OCI-LY7 (cell line): ENCODE data around the gene FDPS. TPM values are rescaled to one million over a fixed set of nuclear protein-coding genes. Genes with fewer than 3 reads are reported as not detected.

ENCODE experiments used
- BruUV-seq: library from RNA; stranded (reverse); fragments of 400-500 nt; replicated peaks from 2 replicates; lab custom pipeline; 2021; lab: Mats Ljungman, UMichigan
- CTCF ChIA-PET: fragments of 300-600 bp; sonication (Branson Sonifier 250); formaldehyde crosslinking; loops from one replicate; lab custom pipeline; 2022; ENCODE audit warnings: antibody characterized with exemption; ENCODE audit not compliant: unreplicated experiment; lab: Charles Lee
- POLR2A ChIA-PET: fragments of 300-600 bp; sonication (Branson Sonifier 250); formaldehyde crosslinking; loops from one replicate; lab custom pipeline; 2022; ENCODE audit warnings: antibody characterized with exemption; lab: Charles Lee
- DNase-seq: peaks from one replicate; pipeline ENCODE4 v3.0.0-alpha.2; 2015; ENCODE audit warnings: low spot score
- H2AFZ ChIP-seq: fragments of 200-600 bp; sonication (generic), shearing (Covaris generic); 2 replicates; pipeline ENCODE4 v1.6.1; 2014; ENCODE audit warnings: mild to moderate bottlenecking, antibody characterized with exemption, low read length, moderate library complexity
- H3K27ac ChIP-seq: fragments of 200-600 bp; sonication (generic); 2 replicates; pipeline ENCODE4 v1.5.1; 2014; ENCODE audit warnings: mixed run types, low read depth, mild to moderate bottlenecking, moderate library complexity, low read length, inconsistent platforms; ENCODE audit not compliant: poor library complexity, severe bottlenecking
- H3K36me3 ChIP-seq: fragments of 200-600 bp; sonication (generic); 2 replicates; pipeline ENCODE4 v1.6.1; 2014; ENCODE audit warnings: mild to moderate bottlenecking, antibody characterized with exemption, low read length, moderate library complexity, mixed read lengths; ENCODE audit not compliant: insufficient read depth
- H3K4me1 ChIP-seq: fragments of 200-600 bp; sonication (generic); 2 replicates; pipeline ENCODE4 v1.5.1; 2014; ENCODE audit warnings: mild to moderate bottlenecking, low read length; ENCODE audit not compliant: insufficient read depth, poor library complexity, severe bottlenecking
- H3K4me2 ChIP-seq: fragments of 200-600 bp; sonication (generic); 2 replicates; pipeline ENCODE4 v1.6.1; 2014; ENCODE audit warnings: mild to moderate bottlenecking, low read length
- H3K4me3 ChIP-seq: fragments of 200-600 bp; sonication (generic); 2 replicates; pipeline ENCODE4 v1.5.1; 2014; ENCODE audit warnings: mild to moderate bottlenecking, low read depth, low read length; ENCODE audit not compliant: poor library complexity, severe bottlenecking
- H3K79me2 ChIP-seq: fragments of 200-600 bp; sonication (generic); 2 replicates; pipeline ENCODE4 v1.6.1; 2016; ENCODE audit warnings: low read depth, mild to moderate bottlenecking, low read length, moderate library complexity, mixed read lengths; ENCODE audit not compliant: insufficient read depth
- H3K9me2 ChIP-seq: fragments of 200-600 bp; sonication (generic); 2 replicates; pipeline ENCODE4 v1.6.1; 2016; ENCODE audit warnings: mild to moderate bottlenecking, low read length, mixed read lengths; ENCODE audit not compliant: insufficient read depth
- H3K9me3 ChIP-seq: fragments of 200-600 bp; sonication (generic); 2 replicates; pipeline ENCODE4 v1.6.1; 2014; ENCODE audit warnings: mild to moderate bottlenecking, mixed run types, low read length, mixed read lengths
- H4K20me1 ChIP-seq: fragments of 200-600 bp; sonication (generic); 2 replicates; pipeline ENCODE4 v1.6.1; 2014; ENCODE audit warnings: mild to moderate bottlenecking, antibody characterized with exemption, low read length, moderate library complexity, mixed read lengths; ENCODE audit not compliant: insufficient read depth
- EZH2phosphoT487 ChIP-seq: fragments of 200-600 bp; sonication (generic); IDR thresholded peaks from 2 replicates; pipeline ENCODE4 v1.6.1; 2018; ENCODE audit warnings: low read depth, borderline replicate concordance, mild to moderate bottlenecking, mixed run types, antibody characterized with exemption, low read length, moderate library complexity, mixed read lengths
- intact Hi-C: fragments of 100-400 bp; cut with micrococcal nuclease; formaldehyde crosslinking; loops from one replicate; pipeline ENCODE4 v1.10.0; 2022; ENCODE audit not compliant: unreplicated experiment
- total RNA-seq, 2 experiments: library from RNA; depleted of rRNA in 1 of 2; stranded (reverse); fragments of >200 nt in 1 of 2; shearing (Covaris generic) in 1 of 2; gene quantifications; 2 replicates each; pipeline ENCODE4 v1.2.3, GENCODE V29; 2014 to 2022
- TF ChIP-seq, protein P1 (sequence below): fragments of 200-600 bp; sonication (generic); conservative IDR thresholded peaks from 2 replicates; pipeline ENCODE4 v1.5.1; 2014; ENCODE audit warnings: mild to moderate bottlenecking, antibody characterized with exemption, low read length, moderate library complexity, mixed read lengths

FDPS gene
- total RNA-seq, 2 experiments from 2014 or later = 263 to 531 TPM

DNA sequence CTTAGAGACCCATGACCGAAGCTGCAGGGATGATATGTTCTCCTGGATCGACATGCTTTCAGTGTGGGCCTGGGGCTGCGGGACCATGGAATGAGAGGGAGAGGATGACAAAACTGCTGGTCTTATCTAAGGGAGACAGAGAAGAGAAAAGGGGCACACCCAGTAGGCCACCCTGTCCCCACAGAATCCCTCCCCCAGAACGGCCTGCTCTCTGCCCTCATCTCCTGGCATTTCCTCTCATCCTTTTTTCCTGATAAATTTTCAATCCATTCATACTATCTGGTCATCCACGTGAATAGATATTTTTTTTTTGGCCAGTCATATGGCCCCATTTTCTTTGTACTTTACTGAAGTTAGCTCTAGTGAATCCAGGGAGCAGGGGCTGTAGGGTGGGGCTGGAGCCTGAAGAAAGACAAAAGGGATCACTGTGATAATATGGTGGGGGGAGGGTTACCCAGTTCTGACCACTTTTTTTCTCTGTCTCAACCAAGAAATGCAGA, 7.3 kb upstream of the FDPS start, which contains the start of gene PKLR:
TSS of gene PKLR (minus strand) at position 97 of the 500 bp plus-strand sequence. CDS start at position 54, 43 bp downstream.
- BruUV-seq = no TSS peak
- H2AFZ ChIP-seq = no peak within 1 kb of the TSS

DNA sequence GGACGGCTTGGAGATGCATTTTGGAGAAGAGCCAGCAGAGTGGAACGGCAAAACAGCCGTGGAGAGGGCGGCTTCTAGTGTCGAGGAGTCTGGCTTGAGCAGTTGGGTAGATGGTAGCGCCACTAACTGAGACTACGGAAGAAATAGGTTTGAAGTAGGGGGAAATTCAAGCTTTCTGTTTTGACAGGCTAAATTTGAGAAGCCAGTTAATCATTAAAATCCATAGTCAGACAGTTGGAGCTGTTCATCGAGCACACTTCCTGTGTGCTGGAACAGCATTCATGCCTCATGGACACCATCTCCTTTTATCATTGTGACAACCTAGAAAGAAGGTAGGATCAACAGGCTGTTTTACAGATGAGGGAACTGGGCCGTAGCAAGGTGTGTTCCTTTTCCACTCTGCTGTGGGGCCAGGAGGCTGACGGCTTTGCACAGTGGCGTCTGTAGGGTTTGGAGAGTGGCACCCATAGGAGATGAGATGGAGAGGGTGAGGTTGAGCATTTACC, 4.1 kb upstream of the FDPS start:
- BruUV-seq = no TSS peak
- peak overlapping the region; percentile 45; the same call in 1 of the 2 replicates for H2AFZ ChIP-seq
- H3K27ac ChIP-seq = no peak overlapping the region
- ChIA-PET CTCF (no interaction called here), POLR2A (no interaction called here)
- H3K4me1 ChIP-seq = peaks cover 15% of the 10 kb centered on the region
- no peaks in the 10 kb centered on the region for H3K9me2 ChIP-seq
- intact Hi-C loops = loop anchor here (5.0 kb wide), 1 partner anchor 97 kb away; the partner anchor contains the start of genes MTX1 and THBS3
- H3K4me2 ChIP-seq = no peak overlapping the region
- no peak overlapping the region for H3K4me3 ChIP-seq
- H4K20me1 ChIP-seq = no peaks in the 10 kb centered on the region
- no peaks in the 10 kb centered on the region for H3K9me3 ChIP-seq
- TF ChIP-seq, protein P1, sequence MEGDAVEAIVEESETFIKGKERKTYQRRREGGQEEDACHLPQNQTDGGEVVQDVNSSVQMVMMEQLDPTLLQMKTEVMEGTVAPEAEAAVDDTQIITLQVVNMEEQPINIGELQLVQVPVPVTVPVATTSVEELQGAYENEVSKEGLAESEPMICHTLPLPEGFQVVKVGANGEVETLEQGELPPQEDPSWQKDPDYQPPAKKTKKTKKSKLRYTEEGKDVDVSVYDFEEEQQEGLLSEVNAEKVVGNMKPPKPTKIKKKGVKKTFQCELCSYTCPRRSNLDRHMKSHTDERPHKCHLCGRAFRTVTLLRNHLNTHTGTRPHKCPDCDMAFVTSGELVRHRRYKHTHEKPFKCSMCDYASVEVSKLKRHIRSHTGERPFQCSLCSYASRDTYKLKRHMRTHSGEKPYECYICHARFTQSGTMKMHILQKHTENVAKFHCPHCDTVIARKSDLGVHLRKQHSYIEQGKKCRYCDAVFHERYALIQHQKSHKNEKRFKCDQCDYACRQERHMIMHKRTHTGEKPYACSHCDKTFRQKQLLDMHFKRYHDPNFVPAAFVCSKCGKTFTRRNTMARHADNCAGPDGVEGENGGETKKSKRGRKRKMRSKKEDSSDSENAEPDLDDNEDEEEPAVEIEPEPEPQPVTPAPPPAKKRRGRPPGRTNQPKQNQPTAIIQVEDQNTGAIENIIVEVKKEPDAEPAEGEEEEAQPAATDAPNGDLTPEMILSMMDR = no peak
- no peak for TF ChIP-seq EZH2phosphoT487
- H3K79me2 ChIP-seq = peaks cover 9% of the 10 kb centered on the region
- DNase-seq = no peak
- H3K36me3 ChIP-seq = peaks cover under 1% of the 10 kb centered on the region; the same call in 1 of the 2 replicates

More for the DNA sequence above, 7.3 kb upstream of the FDPS start, which contains the start of gene PKLR:
- Histone ChIP-seq H3K27ac (no peak within 1 kb of the TSS), H3K4me1 (peaks cover 22% of the 10 kb centered on the region), H3K9me3 (no peaks in the 10 kb centered on the region), H3K4me2 (no peak within 1 kb of the TSS), H3K79me2 (no peaks in the 10 kb centered on the region), H3K9me2 (no peaks in the 10 kb centered on the region), H4K20me1 (no peaks in the 10 kb centered on the region), H3K4me3 (no peak within 1 kb of the TSS), H3K36me3 (no peaks in the 10 kb centered on the region)
- intact Hi-C loops = no loop called here
- CTCF ChIA-PET = no interaction called here
- POLR2A ChIA-PET = no interaction called here
- DNase-seq = no peak
- no peak for TF ChIP-seq EZH2phosphoT487
- TF ChIP-seq, protein P1 = no peak

DNA sequence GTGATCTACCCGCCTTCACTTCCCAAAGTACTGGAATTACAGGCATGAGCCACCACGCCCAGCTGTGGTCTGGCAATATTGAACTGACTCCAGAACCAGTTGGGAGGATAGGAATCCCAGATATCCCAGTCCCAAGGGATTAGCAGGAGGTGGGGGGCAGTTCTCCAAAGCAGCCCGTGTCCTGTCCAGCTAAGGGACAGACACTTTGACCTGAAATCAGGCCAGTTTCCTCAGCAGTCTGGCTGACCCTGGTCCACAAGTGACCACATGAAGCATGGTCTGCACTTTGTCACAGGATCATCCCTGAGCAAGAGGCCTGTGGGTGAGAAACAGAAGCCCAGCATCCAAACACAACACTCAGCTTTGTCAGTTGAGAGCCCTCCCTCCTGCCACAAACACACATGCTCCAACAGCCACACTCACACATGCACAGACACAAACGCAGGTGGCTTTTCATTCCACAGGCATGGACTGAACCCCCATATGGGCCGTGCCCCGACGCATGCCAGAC, 2.7 kb upstream of the FDPS start:
- DNase-seq = no peak
- TF ChIP-seq EZH2phosphoT487 = no peak
- TF ChIP-seq, protein P1 = no peak
- H3K36me3 ChIP-seq = peaks cover 14% of the 10 kb centered on the region
- H2AFZ ChIP-seq = no peak overlapping the region
- ChIA-PET CTCF (no interaction called here), POLR2A (interaction anchor here (0.7 kb wide), 1 partner anchor 8 kb away, joined by 3 read pairs; no protein-coding TSS in a partner anchor)
- no peak overlapping the region for H3K27ac ChIP-seq
- no peaks in the 10 kb centered on the region for H4K20me1 ChIP-seq
- H3K4me2 ChIP-seq = no peak overlapping the region
- intact Hi-C loops = loop anchor here (5.0 kb wide), 1 partner anchor 99 kb away; the partner anchor contains the start of genes MTX1 and THBS3
- no peaks in the 10 kb centered on the region for H3K9me2 ChIP-seq
- peaks cover 26% of the 10 kb centered on the region for H3K4me1 ChIP-seq
- peaks cover 23% of the 10 kb centered on the region for H3K79me2 ChIP-seq
- H3K9me3 ChIP-seq = no peaks in the 10 kb centered on the region
- no TSS peak for BruUV-seq
- no peak overlapping the region for H3K4me3 ChIP-seq
